GM18499 (cell line): ENCODE results near the gene DEDD.
A peak's percentile ranks its signal among the peaks of the same experiment; 100 is the strongest.

Source experiments
- ATAC-seq: cut with Tn5 transposase; IDR thresholded peaks from one replicate; pipeline ENCODE4 v1.9.1; 2021; ENCODE audit warnings: moderate number of reproducible peaks; ENCODE audit not compliant: insufficient read depth, unreplicated experiment

DEDD gene

DNA sequence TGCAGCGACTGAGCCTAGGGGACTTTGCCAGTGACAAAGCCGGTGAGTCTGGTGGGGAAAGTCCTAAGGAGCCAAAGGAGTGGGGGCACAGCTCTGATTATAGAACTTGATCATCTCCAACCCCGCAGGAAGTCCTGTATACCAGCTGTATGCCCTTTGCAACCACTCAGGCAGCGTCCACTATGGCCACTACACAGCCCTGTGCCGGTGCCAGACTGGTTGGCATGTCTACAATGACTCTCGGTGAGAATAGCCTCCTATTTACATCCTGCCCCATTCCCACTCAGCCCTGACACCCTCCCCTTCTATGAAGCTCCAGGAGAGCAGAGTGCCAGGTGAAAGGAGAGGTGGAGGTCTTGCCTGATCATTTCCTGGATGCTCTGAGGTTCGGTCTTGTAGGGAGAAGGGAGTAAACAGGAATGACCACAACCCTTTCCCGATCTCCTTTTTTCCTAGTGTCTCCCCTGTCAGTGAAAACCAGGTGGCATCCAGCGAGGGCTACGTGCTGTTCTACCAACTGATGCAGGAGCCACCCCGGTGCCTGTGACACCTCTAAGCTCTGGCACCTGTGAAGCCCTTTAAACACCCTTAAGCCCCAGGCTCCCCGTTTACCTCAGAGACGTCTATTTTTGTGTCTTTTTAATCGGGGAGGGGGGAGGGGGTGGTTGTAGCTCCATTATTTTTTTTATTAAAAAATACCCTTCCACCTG lies 32.6 kb upstream of the DEDD start:
- no peak for ATAC-seq

DNA sequence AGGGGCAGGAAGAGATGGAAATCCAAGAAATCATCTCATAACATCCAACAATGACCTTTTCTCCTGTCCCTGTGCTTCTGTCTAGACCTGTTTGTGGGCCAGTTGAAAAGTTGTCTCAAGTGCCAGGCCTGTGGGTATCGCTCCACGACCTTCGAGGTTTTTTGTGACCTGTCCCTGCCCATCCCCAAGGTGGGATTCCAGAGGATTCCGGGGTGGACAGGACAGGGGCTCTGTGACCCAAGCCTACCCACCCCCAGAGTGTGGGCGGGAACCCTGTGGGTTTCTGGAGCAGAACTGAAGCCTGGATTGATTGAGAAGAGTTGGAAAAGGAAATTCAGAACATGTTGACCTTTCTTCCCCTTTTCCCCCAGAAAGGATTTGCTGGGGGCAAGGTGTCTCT lies 31.3 kb upstream of the DEDD start:
- no peak for ATAC-seq

DNA sequence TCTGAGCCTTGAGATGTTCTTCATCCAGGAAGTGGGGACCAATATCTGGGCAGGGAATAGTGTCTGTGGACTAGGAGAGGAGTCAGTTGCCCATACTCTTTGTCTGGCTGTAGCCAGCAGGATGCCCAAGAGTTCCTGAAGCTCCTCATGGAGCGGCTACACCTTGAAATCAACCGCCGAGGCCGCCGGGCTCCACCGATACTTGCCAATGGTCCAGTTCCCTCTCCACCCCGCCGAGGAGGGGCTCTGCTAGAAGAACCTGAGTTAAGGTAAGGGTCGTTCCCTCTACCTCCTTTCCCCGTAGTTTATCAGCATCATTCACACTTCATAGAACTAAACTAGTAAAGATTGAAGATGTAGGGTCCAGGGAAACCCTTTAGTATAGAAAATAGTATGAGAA lies 30.3 kb upstream of the DEDD start:
- no peak for ATAC-seq

DNA sequence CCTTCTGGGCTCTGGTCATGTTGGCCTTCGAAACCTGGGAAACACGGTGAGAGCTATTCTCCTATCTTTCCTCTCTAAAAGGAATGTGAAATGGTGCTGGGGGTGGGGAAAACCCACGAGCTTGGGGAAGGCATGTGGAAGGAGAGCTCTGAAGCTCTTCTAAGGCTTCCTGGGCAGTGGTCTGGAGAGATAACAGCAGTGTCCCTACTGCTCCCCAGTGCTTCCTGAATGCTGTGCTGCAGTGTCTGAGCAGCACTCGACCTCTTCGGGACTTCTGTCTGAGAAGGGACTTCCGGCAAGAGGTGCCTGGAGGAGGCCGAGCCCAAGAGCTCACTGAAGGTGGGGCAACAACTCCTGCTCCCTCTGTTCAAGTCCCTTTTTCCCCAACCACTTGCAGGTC lies 29.6 kb upstream of the DEDD start:
- ATAC-seq: no peak

DNA sequence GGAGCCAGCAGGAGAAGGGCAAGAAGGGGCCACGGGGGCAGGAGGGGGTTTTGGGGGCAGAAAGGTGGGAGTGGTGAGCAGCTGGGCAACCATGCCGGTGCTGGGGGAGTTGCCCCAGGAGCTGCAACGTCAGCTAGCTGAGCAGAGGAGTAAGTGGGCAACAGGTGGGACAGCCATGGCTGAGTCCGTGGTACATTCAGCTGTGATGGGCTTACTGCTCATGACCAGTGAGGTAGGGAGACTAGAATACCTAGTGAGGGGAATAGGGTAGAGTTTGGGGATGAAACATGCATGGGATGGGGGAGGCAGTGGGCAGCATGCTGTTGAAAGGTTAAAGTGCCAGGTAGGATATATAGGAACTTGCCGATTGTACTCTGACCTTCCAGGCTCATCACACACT lies 29.2 kb upstream of the DEDD start:
- no peak for ATAC-seq

DNA sequence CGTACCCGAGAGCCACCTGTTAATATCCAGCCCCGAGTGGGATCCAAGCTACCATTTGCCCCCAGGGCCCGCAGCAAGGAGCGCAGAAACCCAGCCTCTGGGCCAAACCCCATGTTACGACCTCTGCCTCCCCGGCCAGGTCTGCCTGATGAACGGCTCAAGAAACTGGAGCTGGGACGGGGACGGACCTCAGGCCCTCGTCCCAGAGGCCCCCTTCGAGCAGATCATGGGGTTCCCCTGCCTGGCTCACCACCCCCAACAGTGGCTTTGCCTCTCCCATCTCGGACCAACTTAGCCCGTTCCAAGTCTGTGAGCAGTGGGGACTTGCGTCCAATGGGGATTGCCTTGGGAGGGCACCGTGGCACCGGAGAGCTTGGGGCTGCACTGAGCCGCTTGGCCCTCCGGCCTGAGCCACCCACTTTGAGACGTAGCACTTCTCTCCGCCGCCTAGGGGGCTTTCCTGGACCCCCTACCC lies 28.2 kb upstream of the DEDD start:
- ATAC-seq: no peak

DNA sequence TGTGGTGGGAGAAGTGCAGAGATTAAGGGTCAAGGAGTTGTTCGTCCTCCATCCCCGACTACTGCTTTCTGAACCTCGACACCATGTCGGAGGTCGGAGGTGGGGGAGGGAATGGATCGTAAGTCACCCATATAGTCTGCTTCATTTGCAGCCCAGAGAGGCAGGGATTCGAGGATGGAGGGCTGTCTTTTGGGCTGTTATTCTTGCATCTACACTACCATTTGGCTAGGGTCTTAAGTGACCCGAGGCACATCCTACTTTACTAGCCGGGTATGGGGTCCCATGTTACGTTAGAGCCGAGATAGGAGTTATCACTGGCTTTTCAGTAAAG lies 27.4 kb upstream of the DEDD start:
- no peak for ATAC-seq

- ATAC-seq: peak; percentile 54
Observed at GRCh38 chr1:161159087-161159912, 26.8 kb upstream of the DEDD start, which contains the start of gene USP21. TSS of gene USP21 (plus strand) at chr1:161159500. CDS start at chr1:161160641, 1,141 bp downstream.

GRCh38 chr1:161158316-161159010 lies 26.0 kb upstream of the DEDD start:
- no peak for ATAC-seq

DNA sequence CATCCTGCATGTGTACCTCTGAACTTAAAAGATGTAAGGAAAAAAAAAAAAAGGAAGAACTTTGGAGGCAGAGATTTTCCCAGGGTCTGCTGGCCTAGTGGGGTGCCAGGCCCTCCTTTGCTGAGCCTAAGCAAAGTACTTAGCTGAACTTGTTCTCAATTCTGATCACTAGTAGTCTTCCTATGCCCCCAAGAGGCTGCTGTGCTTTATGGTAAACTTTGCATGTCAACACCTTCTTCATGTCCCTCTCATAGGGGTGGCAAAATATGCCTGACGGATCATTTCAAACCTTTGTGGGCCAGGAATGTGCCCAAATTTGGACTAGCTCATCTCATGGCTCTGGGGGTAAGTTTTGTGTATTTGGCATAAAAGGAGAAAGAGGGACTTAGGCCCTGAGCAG lies 25.4 kb upstream of the DEDD start:
- no peak for ATAC-seq

DNA sequence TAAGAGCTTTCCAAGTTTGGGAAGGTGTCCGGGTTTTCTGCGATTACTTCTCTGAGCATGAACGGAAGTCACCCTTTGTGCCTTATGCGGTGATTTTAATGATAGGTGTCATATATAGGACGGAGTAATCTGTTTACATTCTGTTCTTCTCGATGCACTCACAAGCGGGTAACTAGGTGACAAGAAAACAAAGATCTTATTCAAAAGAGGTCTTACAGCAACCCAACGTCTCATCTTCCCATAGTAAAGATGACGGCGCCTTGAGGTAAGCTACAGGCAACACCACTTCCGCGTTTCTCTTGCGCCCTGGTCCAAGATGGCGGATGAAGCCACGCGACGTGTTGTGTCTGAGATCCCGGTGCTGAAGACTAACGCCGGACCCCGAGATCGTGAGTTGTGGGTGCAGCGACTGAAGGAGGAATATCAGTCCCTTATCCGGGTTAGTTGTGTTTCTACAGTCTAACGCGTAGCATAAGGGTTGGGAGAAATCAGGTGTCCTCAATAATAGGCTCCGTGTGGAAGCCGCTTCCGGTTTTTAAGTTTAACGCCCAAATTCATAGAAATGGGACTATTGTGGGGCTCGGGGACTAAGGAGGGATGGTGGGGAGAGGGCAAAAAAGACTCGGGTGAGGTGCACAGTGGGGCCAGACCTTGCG lies 21.3 kb upstream of the DEDD start, which contains the start of gene UFC1:
Gene UFC1, plus strand, starts transcription at position 297 of the 656 bp plus-strand sequence. Its CDS starts 20 bp downstream, at position 317.
- ATAC-seq: peak; percentile 53

- ATAC-seq: no peak
Observed at GRCh38 chr1:161153176-161153575, 20.7 kb upstream of the DEDD start.

DNA sequence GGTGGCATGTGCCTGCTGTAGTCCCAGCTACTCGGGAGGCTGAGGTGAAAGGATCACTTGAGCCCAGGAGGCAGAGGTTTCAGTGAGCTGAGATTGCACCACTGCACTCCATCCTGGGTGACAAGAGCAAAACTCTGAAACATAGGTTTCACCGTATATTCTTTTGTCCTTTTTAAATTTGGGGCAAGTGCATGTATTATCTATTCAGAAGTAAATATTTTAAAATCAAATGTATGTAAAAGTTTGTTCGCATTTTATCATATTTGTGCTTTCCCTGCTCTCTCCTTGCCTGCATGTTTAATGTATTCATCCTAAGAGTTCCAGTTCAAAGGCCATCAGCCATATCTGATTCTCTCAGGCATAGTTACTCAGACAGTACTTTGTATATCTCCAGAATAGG lies 13.4 kb upstream of the DEDD start:
- no peak for ATAC-seq

DNA sequence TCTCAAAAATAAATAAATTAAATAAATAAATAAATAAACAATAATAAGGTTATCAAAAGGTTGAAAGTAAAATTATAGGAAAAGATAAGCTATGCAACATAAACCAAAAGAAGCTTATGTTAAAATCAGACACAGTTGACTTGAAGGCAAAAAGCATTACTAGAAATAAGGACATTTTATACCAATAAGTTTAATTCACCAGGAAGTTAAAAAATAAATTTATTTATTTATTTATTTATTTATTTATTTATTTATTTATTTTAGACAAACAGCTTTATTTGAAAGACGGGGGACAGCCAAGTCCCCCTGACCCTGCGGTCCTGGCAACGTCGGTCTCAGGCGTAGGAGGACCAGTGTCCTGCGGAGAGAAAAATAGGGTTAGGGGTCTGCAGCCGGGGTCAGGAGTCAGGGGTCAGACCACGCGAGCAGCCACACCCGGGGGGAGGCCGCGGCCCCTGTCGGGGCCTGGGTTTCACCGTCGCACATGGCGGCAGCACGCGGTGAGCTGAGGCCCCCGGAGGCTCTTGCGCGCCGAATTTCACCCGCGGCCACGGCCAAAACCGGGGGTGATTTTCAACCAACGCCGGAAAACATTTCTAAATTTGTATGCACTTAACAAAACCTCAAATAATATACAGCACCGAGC lies 8.4 kb upstream of the DEDD start:
- no peak for ATAC-seq

DNA sequence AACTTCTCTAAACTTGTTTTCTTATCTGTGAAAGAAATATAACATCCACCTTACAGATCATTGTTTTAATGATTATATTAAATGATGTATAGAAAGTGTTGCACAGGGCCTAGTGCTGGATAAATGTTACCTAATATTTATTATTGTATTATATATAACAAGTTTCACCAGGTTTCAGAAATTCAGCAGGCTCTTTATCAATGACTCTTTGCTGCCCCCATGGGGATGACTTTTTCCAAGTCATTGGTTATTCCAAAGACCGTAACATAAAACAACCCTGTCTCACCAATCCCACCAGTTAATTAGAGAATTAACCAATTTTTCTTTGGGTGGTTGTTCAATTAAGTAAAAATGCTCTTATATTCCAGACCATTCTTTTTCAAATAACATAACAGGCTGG lies 7.3 kb upstream of the DEDD start:
- ATAC-seq: no peak

DNA sequence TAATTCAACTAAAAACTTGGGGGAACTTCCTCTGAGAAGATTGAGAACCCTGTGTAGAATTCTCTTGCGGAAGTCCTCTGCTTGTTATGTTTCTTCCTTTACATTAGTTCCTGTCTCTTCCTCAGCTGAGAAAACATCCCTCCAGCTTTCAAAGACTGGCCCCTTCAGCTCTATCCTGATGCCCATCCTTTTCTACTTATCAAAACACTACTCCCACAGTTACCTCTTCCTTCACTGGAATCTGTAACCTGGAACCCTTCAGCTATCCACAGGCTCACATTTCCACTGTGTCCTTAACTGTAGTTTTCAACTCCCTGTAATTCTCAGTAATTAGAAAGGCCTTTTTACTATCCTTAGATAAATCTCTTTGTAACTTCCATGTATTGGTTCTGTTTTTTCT lies 6.0 kb upstream of the DEDD start:
- no peak for ATAC-seq

DNA sequence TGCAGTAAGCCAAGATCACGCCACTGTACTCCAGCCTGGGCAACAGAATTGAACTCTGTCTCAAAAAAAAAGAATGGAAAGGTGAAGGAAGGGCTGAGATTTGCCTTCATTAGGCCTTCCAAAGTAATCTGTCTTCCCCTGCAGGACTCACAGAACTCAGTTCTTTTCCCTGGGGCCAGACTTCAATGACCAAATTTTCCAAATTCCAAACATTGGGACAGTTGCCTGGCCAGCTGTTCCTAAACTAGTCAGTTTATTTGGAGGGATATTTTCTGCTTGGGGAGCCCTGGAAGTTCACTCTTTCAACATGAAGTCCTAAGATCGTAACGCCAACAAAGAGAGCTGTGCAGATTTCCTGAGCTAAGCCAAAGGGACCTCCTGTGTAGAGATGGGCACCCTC lies 5.4 kb upstream of the DEDD start:
- ATAC-seq: no peak

GRCh38 chr1:161133220-161133740 lies 813 bp upstream of the DEDD start:
- no peak for ATAC-seq

GRCh38 chr1:161131523-161132409 lies 701 bp downstream of the DEDD start:
- no peak for ATAC-seq
